T follicular helper cell (primary cell): ENCODE data around the gene CHST15.
"Not testable (repeated sequence)": the region's sequence is repeated elsewhere in the genome, so short reads cannot be mapped to it uniquely, and the experiment has no call there.

ENCODE experiments used
- DNase-seq: peaks from one replicate; pipeline ENCODE4 v3.0.0-alpha.2; 2020; ENCODE audit warnings: low read depth

Gene CHST15

DNA sequence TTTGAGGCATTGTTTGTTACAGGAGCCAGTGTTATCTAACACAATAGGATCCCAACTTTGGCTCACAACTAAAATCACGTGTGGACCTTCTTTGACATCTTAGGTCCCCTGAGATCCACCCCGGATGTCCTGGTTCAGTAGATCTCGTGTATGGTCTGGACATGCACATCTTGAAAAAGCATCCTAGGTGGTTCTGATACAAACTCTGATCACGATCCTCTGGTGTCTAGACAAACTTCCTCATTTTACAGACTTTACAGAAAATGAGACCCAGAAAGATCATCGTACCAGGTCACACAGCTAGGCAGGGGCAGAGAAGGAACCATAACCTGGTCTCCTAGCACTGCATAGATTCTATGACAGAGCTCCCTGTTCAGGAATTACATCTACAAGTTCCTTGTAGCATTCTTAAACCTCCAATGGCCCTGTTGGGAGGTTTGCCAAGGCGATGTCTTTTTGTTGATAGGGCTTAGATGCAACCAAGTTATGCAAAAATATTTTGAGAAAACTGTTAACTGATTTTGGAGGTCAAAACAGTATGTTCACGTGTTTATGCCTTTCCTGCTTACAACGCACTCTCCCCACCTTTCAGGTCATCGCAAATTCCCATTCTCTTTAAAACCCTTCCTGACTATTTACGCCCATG is 30.8 kb upstream of the CHST15 start:
- no peak for DNase-seq

DNA sequence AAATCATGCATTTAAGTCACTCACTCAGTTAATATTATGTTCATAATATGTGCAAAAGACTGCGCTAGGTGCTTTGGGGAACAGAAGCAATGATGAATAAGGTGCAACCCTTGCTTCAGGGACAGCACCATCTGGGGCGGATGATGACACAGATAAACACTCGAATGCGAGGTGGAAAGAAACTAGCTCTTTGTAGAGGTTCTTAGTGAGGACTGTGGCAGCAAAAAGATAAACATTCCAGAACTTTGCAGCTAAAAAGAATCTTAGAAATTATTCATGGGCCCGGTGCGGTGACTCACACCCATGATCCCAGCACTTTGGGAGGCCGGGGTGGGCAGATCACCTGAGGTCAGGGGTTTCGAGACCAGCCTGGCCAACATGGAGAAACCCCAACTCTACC is 29.8 kb upstream of the CHST15 start:
- no peak for DNase-seq

DNA sequence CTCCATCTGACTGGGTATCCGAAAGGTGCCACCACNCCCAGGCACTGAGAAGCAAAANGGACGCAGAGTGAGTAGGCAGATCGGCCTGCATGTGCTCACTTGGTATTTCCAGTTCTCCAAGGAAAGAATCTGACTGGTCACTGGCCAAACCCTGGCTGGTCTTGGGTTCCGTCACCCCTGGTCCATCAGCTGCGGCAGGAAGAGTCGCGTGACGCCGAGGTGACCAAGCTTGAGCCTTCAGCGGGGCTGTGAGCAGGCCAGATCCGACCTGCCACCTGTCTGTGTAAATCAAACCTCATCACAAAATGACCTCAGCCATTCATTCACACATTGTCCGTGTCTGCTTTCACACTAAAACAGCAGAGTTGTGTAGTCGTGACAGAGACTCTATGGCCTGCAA is 28.8 kb upstream of the CHST15 start:
- DNase-seq: no peak

DNA sequence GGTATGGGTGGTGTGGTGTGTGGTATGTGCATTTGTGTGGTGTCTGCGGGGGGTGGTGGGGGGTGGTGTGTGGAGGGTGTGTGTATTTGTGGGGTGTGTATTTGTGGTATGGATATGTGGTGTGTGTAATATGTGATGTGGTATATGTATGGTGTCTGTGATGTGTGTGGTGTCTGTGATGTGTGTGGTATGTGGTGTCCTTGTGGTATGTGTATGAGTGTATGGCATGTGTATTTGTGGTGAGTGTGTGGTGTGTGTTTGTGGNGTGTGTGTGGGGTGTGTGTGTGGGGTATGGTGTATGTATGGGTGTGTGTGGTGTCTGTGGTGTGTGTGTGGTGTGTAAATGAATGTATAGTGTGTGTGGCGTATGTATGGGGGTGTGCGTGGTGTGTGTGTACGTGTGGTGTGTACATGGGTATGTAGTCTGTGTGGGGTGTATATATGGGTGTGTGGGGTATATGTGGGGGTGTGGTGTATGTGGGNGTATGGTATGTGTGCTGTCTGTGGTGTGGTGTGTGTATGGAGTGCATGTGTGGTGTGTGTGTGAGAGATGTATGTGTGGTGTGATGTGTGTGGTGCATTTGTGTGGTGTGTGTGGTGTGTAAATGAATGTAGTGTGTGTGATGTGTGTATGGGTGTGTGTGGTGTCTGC is 27.1 kb upstream of the CHST15 start:
- no peak for DNase-seq

DNA sequence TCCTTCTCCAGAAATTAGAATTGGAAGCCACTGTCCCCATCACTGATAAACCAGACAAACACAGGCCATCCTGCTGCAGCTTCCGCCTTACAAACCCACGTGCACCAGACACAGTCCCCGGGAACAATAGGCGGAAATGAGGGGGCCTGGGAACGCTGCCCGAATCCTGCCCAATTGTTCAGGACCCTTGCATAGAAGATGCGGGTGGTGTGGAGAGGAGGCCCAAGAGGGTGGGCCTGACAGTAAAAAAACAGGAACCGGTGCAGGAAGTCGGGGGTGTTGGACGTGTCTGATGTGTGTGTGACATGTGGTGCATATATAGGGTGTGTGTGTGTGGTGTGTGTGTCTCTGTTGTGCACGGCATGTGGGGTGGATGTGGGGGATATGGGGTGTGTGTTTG is 26.5 kb upstream of the CHST15 start:
- no peak for DNase-seq

DNA sequence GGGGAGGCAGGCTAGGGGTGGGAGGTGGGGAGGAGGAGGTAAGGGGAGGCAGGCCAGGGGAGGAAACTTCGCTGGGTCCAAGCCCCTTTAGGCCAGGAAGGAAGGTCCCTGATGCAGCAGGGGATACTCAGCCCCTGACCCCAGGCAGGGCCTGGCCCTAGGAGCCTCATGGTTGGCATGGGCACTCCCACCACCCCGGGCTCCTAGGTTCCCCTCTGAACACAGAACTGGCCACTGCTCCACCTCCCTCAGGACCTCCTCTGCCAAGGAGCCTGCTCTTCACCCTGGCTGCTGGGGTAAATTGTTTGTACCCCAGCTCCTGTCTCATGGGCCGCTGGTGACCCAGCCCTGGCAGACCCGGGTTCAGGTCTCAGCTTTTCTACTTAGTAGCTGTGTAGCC is 25.8 kb upstream of the CHST15 start:
- no peak for DNase-seq

DNA sequence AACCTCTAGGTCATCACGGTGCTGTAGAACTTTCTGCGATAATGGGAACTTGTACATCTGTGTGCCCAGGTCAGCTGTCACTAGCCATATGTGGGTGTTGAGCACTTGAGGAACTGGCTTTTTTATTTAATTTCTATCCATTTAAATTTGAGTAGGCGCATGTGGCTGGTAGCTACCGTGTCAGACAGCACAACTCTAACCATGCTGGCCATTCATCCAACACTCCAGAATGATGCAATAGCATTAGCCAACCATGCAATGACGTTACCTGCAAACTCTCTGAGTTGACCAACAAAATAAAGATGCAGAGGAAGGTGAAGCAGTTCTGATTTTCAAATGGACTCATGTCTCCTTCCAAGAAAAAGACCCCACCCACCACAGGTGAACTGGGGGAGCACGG is 24.4 kb upstream of the CHST15 start:
- DNase-seq: no peak

DNA sequence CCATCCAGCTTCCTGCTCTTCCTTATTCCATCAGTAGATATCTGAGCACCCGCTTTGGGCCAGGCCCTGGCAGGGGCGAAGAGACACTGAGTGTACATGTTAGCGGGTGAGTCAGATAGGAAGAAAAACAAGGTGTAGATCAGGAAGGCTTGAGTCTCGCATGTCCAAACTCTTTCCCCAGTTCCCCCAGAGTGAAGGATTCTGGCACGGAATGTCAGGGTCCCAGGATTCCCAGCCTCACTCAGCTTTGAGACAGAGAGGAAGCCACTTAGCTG is 24.1 kb upstream of the CHST15 start:
- no peak for DNase-seq

DNA sequence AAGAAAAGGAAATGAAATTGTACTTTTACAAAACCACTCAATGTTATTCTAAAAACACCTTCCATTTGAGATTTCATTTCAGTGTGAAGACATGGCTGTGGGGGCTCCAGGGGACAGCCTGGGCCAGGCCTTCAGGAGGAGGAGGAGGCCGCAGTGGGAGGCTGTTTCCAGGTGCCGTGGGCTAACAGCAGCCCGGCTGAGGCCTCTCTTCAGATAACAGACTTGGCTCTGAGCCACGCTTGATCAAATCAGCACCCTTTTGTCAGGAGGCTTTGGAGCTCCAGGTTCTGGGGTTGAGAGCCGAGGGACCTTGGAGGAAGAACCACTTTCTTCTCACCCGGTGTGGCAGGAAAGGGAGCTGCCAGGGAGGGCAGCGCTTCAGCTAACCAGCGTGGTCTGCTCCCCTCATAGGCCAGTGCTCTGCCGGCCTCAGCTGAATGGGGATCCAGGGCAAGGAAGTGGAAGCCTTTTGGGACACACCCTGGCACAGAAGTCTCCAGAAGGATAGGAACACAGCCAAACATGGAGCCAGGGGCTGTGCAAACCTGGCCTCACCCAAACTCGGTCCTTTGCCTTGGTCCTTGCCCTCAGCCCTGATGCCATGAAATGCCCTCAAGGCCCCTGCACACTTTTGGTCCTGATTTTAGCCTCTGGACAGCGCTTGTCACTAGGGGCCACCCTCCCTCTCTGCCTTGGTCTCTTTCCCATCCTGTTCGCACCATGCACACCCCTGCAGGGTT is 23.5 kb upstream of the CHST15 start:
- no peak for DNase-seq

DNA sequence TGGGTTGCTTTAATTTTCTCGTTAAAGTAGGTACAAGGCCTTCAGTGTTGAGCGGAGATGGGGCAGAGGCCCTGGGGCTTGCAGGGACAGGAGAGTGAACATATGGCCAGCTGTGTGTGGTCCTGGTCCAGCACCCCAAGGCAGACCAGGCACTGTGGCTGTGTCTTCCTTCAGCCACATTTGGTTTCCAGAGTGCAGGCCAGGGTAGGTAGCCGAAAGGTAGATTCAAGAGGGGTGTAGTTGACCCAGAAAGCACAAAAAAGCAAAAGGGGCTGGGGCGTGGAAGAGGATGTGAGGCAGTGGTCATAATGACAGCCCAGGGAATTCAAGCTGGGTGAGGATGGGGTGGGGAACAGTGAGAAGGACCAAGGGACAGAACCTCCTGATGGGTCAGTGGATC is 21.3 kb upstream of the CHST15 start:
- DNase-seq: no peak

DNA sequence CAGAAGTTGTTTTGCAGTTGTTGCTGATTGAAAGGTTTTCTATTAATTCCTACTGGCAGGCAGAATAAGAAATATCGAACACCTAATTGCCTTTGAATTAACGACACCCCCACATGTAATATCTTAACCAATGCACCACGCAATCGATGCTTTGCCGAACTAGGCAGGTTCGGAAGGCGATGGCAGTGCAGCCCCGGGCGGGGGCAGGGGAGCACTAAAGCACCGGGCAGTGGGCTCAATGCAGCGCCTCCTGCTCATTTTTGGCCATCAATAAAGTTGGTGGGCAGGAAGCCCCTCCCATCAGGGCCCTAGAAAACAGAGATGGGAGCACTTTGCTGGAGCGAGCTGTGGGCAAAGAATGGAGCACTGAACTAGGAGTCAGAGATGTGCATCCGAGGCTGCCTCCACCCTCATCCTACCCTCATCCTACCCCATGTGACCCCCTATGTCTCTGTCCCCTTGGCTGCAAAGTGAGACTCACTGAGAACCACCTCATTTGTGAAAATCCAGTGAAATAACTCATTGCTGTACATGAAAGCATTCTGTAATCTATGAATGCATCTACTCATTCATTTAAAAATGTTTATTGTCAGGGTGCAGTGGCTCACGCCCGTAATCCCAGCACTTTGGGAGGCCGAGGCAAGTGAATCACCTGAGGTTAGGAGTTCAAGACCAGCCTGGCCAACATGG is 19.6 kb upstream of the CHST15 start:
- DNase-seq: no peak

DNA sequence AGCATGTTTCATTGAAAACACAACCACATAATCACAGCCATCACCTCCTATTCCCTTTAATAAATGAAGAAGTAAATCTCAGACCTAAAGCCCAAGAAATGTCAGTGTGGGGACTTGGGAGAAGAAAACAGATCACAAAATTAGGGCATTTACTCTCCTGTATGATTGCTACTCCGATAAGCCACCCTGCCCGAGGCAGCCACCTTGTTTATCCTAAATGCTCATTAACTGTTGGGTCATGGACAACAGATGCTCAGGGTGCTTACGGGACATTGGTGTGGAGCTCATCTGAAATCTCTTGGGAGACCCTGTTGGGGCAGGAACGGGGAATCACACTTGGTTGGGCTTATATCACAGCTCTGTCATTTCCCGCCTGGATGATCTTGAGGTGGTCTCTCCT is 17.5 kb upstream of the CHST15 start:
- DNase-seq: no peak

DNA sequence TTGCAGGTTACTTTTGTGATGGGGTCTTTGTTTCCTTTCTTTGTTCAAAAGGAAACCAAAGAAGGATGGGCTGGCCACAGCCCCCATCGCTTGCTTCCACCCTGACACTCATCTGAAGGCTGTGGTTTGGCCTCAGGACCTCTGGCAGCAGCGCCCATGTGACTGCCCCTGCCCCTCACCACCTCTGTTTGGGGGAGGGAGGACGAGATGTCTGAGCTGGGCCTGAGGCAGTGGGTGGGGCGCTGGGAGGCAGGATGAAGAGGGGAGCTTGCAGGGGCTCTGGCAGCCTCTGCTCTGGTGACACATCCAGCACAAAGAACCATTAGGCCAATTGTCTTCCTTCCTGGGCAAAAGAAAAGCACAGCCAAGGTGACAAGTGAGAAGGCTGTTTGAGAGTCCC is 15.9 kb upstream of the CHST15 start:
- no peak for DNase-seq

DNA sequence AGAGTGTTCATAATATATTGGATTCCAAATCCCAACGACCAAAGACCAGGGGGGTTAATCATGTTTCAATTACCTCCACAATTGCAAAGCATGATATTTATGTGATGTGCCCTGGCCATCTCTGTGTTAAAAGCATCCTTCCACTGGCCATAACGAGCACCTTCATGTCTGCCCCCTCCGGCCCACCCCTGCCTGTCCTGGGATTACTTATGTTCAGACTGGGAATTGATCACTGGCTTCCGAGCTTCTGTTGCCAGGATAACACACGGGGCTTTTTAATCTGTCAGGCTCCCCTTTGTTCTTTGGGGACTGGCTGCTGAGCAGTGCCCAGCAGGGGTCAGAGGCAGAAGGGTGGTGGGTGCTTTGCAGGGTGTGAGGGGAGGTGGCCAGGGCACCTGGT is 13.7 kb upstream of the CHST15 start:
- no peak for DNase-seq

DNA sequence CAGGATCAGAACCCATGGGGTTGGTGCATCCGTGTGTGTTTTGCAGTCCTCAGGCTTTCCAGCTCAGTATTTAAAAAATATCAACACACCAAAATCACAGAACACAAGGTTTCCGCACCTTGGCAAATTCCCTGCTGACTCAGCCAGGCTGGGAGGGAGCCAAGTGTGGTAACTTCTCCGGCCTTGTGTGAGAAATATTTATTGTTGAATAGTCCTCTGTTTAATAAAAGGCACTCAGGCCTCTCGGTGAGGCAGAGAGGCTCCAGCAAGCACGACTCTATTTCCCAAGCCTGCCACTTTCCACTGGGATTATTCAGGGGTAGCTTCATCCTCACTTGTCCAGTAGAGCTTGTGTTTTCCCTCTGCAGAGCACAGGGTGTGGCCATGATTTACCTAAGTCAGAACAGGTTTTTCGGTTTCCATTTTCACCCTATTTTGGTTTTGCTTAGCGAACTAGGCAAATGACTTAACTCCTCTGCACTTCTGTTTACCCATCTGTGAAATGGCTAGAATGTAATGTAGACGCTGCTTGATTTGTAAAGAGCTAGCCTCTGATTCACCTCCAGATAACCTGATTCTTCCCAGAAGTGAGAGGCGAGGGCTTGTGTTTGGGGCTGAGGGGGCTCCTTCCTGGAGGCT is 13.0 kb upstream of the CHST15 start:
- DNase-seq: no peak

DNA sequence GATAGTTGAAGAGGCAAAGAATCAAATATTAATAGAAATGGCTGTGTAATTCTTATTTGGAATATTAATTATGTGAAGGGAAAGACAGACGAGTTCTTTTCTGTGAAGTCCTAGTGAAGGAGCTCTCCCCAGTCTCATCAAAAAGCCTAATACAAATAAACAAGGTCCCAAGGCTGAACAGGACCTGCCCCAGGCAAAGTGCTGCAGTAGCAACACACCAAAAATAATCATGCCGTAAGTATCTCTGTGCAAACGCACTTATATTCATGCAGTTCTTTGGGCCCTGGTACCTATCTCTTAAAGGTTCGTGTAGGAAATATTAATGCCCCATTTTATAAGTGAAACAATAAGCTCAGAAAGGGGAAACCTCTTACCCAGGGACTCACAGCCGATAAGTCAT is 12.2 kb upstream of the CHST15 start:
- DNase-seq: no peak

DNA sequence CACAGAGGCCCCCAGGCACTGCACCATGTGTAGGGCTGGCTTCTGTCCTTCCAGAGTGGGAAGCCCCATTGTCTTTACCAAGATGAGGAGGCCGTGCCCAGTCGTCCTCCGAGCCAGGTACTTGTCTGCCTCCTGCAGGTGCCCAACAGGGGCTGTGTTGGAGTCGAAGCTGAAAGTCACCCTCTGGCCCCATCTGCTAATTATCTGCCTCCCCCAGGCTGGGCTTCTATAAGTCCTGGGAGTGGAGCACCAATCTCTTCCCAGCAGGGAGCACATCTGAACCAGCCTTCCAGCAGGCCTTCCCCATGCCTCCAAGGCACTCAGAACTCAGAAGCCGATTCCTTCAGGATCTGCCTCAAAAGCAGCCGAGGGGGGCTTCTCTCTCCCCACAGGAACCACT is 11.6 kb upstream of the CHST15 start:
- no peak for DNase-seq

DNA sequence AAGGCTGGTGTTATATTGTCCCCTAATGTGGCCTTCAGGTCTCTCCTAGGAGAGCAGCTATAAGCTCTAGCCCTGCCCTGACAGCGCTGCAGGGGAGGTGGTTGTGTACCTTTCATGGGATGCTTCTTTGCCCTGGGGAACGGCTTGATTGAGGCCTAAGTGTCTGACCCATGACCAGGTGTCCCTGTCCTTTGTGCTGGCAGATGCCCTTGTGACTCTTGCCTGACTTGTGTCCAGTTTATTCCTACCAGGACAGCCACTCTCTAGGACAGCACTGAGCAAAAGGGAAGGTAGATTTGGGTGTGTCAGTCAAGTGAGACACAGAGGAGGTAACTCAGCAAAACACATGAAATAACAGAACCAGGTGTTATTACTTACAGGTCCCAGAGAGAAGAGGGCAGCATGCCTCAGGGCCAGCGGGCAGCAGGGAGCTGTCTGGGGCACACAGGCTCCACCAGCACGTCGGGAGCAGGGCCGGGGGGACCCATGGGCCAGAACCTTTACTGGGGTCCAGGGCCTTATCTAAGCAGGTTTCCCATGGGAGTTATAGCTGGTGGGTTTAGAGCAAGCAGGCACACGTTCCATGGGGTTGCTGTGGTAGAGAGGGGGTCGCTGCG is 10.7 kb upstream of the CHST15 start:
- DNase-seq: no peak

DNA sequence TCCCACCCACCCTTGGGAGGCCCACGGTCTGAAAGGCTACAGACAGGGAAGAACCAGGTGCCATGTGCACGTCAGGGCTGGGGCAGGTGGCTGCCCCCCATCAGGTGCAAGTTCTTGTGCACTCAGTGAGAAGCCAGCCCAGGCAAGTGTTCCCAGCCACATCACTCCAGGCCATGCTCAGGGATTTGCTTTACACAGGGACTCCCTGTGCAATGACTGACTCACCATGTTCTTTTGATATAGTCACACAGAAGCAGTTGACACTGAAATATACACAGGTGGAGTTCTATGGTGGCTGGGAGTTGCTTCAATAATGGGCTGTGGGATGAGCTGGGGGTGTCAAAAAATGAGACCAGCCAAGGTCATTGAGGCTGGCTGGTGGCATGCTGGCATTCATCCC is 8.0 kb upstream of the CHST15 start:
- no peak for DNase-seq

DNA sequence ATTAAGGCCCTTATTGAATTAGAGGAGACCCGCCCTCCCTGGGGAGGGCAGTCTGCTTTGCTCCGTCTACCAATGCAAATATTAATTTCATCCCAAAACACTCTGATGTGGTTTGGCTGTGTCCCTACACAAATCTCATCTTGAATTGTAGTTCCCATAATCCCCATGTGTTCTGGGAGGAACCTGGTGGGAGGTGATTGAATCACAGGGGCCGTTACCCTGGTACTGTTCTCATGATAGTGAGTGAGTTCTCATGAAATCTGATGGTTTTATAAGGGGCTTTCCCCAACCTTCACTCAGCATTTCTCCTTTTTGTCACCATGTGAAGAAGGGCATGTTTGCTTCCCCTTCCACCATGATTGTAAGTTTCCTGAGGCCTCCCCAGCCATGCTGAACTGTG is 7.3 kb upstream of the CHST15 start:
- not testable (repeated sequence) for DNase-seq

DNA sequence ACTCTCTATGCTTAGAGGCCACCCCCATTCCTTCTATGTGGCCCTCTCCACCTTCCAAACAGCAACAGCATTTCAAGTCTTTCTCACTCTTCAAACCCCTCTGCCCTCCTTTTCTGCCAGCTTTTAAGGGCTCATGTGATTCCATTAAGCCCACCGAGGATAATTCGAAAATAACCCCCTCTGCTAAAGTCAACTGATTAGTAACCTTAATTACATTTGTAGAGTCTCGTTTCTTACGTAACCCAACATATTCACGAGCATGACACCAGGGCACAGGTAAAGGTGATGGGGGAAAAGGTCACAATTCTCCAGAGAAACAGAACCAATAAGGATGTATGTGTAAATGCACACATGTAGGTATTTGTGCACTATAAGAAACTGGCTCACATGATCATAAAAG is 6.7 kb upstream of the CHST15 start:
- no peak for DNase-seq

DNA sequence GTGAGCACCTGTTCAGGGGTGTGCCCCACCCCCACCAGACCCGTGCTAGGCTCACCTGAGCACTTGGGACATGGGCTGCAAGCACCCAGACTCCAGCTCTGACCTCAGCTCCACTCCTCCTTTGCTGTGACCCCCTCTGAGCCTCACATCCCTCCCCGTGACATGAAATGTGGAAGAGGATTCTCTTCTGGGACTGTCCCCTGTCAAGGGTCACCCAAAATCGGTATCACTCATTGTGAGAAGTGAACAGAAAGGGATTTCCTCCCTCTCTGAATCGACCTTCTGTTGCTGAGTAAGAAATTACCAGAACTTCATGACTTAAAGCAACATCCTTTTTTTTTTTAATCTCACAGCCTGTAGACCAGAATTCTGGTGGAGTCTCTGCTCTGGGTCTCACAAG is 6.2 kb upstream of the CHST15 start:
- no peak for DNase-seq
